ENCODE results near the gene TBC1D14. TPM values are rescaled to one million over a fixed set of nuclear protein-coding genes. Genes with fewer than 3 reads are reported as not detected.

TBC1D14 gene
- total RNA-seq, 1 experiment from 2014 or later = 35.2 TPM

- Histone ChIP-seq H3K27me3 (ENCODE audit: low read length) (no peaks in the 10 kb centered on the region), H3K4me2 (ENCODE audit: low read depth, low read length, poor library complexity, severe bottlenecking) (peak overlapping the region; percentile 75), H3K4me3 (ENCODE audit: low read length) (peak overlapping the region; percentile 94), H3K9me2 (replicated peaks; ENCODE audit: insufficient read depth, low read length) (no peaks in the 10 kb centered on the region), H3K27ac (ENCODE audit: low read length) (peak overlapping the region; percentile 79), H3K79me2 (ENCODE audit: low read length) (peaks cover 77% of the 10 kb centered on the region), H3K9me3 (ENCODE audit: low read length) (no peaks in the 10 kb centered on the region), H3K4me1 (ENCODE audit: low read length) (peaks cover 42% of the 10 kb centered on the region), H2AFZ (ENCODE audit: low read length) (no peak overlapping the region), H3K9ac (ENCODE audit: low read length) (peak overlapping the region; percentile 98), H3K36me3 (ENCODE audit: insufficient read depth, low read length) (0 out of 2 replicates have a peak, but pooled peaks cover 3% of the 10 kb centered on the region), H4K20me1 (ENCODE audit: insufficient read depth, low read depth, low read length) (peaks cover 28% of the 10 kb centered on the region)
- peak; percentile 92 for DNase-seq
Measured at GRCh38 chr4:7045961-7046921, 136.6 kb downstream of the TBC1D14 start.

DNA sequence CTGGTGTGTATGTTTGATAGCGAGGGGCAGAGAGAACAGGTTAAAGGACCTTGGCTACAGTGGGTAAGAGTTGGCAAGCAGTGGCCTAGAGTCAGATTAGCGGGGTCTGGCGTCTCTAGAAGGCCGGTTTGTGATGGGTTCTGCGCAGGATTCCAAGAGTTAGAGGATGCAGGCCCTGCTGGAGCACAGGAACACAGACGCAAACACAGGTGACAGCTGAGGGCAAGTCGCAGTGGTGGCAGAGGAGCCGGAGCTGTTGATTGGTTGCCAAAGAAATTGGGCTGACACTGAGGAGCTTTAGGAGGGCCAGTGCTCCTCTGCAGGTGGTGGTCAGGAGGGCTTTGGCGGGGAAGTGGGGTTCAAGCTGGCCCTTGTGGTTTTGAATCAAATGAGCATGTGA lies 137.3 kb downstream of the TBC1D14 start:
- no peaks in the 10 kb centered on the region for H3K9me3 ChIP-seq (ENCODE audit: low read length)
- peaks cover 28% of the 10 kb centered on the region for H4K20me1 ChIP-seq (ENCODE audit: insufficient read depth, low read depth, low read length)
- peaks cover 39% of the 10 kb centered on the region for H3K4me1 ChIP-seq (ENCODE audit: low read length)
- no peak overlapping the region for H2AFZ ChIP-seq (ENCODE audit: low read length)
- peak overlapping the region; percentile 75 for H3K4me2 ChIP-seq (ENCODE audit: low read depth, low read length, poor library complexity, severe bottlenecking)
- peaks cover 82% of the 10 kb centered on the region for H3K79me2 ChIP-seq (ENCODE audit: low read length)
- peak overlapping the region; percentile 98 for H3K9ac ChIP-seq (ENCODE audit: low read length)
- peak overlapping the region; percentile 94; the same call in 1 of the 2 replicates for H3K4me3 ChIP-seq (ENCODE audit: low read length)
- no peaks in the 10 kb centered on the region for H3K27me3 ChIP-seq (ENCODE audit: low read length)
- peak overlapping the region; percentile 79 for H3K27ac ChIP-seq (ENCODE audit: low read length)
- H3K36me3 ChIP-seq (ENCODE audit: insufficient read depth, low read length) = 0 out of 2 replicates have a peak, but pooled peaks cover 3% of the 10 kb centered on the region
- DNase-seq = no peak
- H3K9me2 ChIP-seq (replicated peaks; ENCODE audit: insufficient read depth, low read length) = no peaks in the 10 kb centered on the region

DNA sequence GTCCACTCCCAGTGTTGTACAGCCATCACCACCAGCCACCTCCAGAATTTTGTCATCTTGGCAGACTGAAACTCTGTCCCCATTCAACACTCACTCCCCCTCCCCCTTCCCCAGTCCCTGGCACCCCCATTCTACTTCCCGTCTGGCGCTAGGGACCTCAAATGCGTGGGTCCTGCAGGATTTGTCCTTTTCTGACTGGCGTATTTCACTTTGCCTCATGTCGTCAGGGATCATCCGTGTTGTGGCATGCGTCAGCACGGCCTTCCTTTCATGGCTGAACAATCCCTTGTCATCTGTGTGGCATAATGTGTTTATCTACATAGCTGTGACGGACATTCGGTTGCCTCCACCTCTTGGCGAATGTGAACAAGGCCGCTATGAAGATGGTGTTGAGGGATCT lies 139.0 kb downstream of the TBC1D14 start:
- no peaks in the 10 kb centered on the region for H3K9me3 ChIP-seq (ENCODE audit: low read length)
- H3K4me1 ChIP-seq (ENCODE audit: low read length) = peaks cover 31% of the 10 kb centered on the region
- H3K79me2 ChIP-seq (ENCODE audit: low read length) = peaks cover 87% of the 10 kb centered on the region
- H4K20me1 ChIP-seq (ENCODE audit: insufficient read depth, low read depth, low read length) = peaks cover 28% of the 10 kb centered on the region
- no peak overlapping the region for H3K9ac ChIP-seq (ENCODE audit: low read length)
- H3K4me3 ChIP-seq (ENCODE audit: low read length) = no peak overlapping the region
- H2AFZ ChIP-seq (ENCODE audit: low read length) = no peak overlapping the region
- no peak overlapping the region for H3K4me2 ChIP-seq (ENCODE audit: low read depth, low read length, poor library complexity, severe bottlenecking)
- no peaks in the 10 kb centered on the region for H3K9me2 ChIP-seq (replicated peaks; ENCODE audit: insufficient read depth, low read length)
- no peak for DNase-seq
- no peak overlapping the region for H3K27ac ChIP-seq (ENCODE audit: low read length)
- H3K36me3 ChIP-seq (ENCODE audit: insufficient read depth, low read length) = 0 out of 2 replicates have a peak, but pooled peaks cover 3% of the 10 kb centered on the region
- H3K27me3 ChIP-seq (ENCODE audit: low read length) = no peaks in the 10 kb centered on the region

- H3K36me3 ChIP-seq (ENCODE audit: insufficient read depth, low read length) = 0 out of 2 replicates have a peak, but pooled peaks cover 3% of the 10 kb centered on the region
- H3K4me3 ChIP-seq (ENCODE audit: low read length) = no peak overlapping the region
- no peak overlapping the region for H2AFZ ChIP-seq (ENCODE audit: low read length)
- H3K9ac ChIP-seq (ENCODE audit: low read length) = no peak overlapping the region
- no peak overlapping the region for H3K27ac ChIP-seq (ENCODE audit: low read length)
- DNase-seq = no peak
- no peaks in the 10 kb centered on the region for H3K9me2 ChIP-seq (replicated peaks; ENCODE audit: insufficient read depth, low read length)
- peaks cover 31% of the 10 kb centered on the region for H3K4me1 ChIP-seq (ENCODE audit: low read length)
- no peaks in the 10 kb centered on the region for H3K27me3 ChIP-seq (ENCODE audit: low read length)
- peaks cover 30% of the 10 kb centered on the region for H4K20me1 ChIP-seq (ENCODE audit: insufficient read depth, low read depth, low read length)
- peaks cover 86% of the 10 kb centered on the region for H3K79me2 ChIP-seq (ENCODE audit: low read length)
- no peaks in the 10 kb centered on the region for H3K9me3 ChIP-seq (ENCODE audit: low read length)
- H3K4me2 ChIP-seq (ENCODE audit: low read depth, low read length, poor library complexity, severe bottlenecking) = no peak overlapping the region
Measured at GRCh38 chr4:7049295-7049694, 139.7 kb downstream of the TBC1D14 start.

DNA sequence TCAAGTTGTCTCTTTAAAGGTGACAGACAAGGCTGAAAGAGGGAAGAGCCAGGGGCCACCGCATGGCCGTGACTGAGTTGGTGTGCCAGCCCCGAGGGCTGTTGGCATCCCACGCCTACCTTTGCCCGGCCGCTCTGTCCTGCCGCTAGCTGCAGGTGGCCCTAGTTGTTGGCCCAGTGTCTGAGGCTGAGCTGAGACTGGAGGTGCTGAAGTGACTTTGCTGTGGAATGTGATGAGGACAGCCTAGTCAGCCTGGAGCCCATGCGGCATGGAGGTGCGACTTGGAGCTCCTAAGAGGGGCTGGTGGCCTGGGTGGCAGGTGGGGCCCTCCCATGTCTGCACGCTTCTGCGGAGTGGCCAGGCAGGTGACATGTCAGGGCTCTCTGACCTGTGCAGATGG lies 140.1 kb downstream of the TBC1D14 start:
- no peaks in the 10 kb centered on the region for H3K27me3 ChIP-seq (ENCODE audit: low read length)
- H3K27ac ChIP-seq (ENCODE audit: low read length) = no peak overlapping the region
- H3K4me1 ChIP-seq (ENCODE audit: low read length) = peaks cover 31% of the 10 kb centered on the region
- no peak for DNase-seq
- no peaks in the 10 kb centered on the region for H3K9me3 ChIP-seq (ENCODE audit: low read length)
- H4K20me1 ChIP-seq (ENCODE audit: insufficient read depth, low read depth, low read length) = peaks cover 32% of the 10 kb centered on the region
- H3K9me2 ChIP-seq (replicated peaks; ENCODE audit: insufficient read depth, low read length) = no peaks in the 10 kb centered on the region
- H3K79me2 ChIP-seq (ENCODE audit: low read length) = peaks cover 82% of the 10 kb centered on the region
- no peak overlapping the region for H3K4me3 ChIP-seq (ENCODE audit: low read length)
- H3K36me3 ChIP-seq (ENCODE audit: insufficient read depth, low read length) = peaks cover 3% of the 10 kb centered on the region; the same call in 1 of the 2 replicates
- H3K4me2 ChIP-seq (ENCODE audit: low read depth, low read length, poor library complexity, severe bottlenecking) = no peak overlapping the region
- no peak overlapping the region for H2AFZ ChIP-seq (ENCODE audit: low read length)
- H3K9ac ChIP-seq (ENCODE audit: low read length) = no peak overlapping the region

- DNase-seq = no peak
- no peak overlapping the region for H2AFZ ChIP-seq (ENCODE audit: low read length)
- H3K9me3 ChIP-seq (ENCODE audit: low read length) = no peaks in the 10 kb centered on the region
- no peak overlapping the region for H3K9ac ChIP-seq (ENCODE audit: low read length)
- H3K27me3 ChIP-seq (ENCODE audit: low read length) = no peaks in the 10 kb centered on the region
- H3K4me1 ChIP-seq (ENCODE audit: low read length) = peaks cover 28% of the 10 kb centered on the region
- peaks cover 32% of the 10 kb centered on the region for H4K20me1 ChIP-seq (ENCODE audit: insufficient read depth, low read depth, low read length)
- no peaks in the 10 kb centered on the region for H3K9me2 ChIP-seq (replicated peaks; ENCODE audit: insufficient read depth, low read length)
- H3K36me3 ChIP-seq (ENCODE audit: insufficient read depth, low read length) = peaks cover 3% of the 10 kb centered on the region; the same call in 1 of the 2 replicates
- H3K4me3 ChIP-seq (ENCODE audit: low read length) = no peak overlapping the region
- no peak overlapping the region for H3K27ac ChIP-seq (ENCODE audit: low read length)
- H3K4me2 ChIP-seq (ENCODE audit: low read depth, low read length, poor library complexity, severe bottlenecking) = no peak overlapping the region
- peaks cover 73% of the 10 kb centered on the region for H3K79me2 ChIP-seq (ENCODE audit: low read length)
Measured at GRCh38 chr4:7050481-7051143, 141.0 kb downstream of the TBC1D14 start.

- no peaks in the 10 kb centered on the region for H3K9me3 ChIP-seq (ENCODE audit: low read length)
- peaks cover 23% of the 10 kb centered on the region for H3K4me1 ChIP-seq (ENCODE audit: low read length)
- no peak for DNase-seq
- H3K27ac ChIP-seq (ENCODE audit: low read length) = no peak overlapping the region
- H3K4me3 ChIP-seq (ENCODE audit: low read length) = no peak overlapping the region
- H3K4me2 ChIP-seq (ENCODE audit: low read depth, low read length, poor library complexity, severe bottlenecking) = no peak overlapping the region
- H3K27me3 ChIP-seq (ENCODE audit: low read length) = no peaks in the 10 kb centered on the region
- peaks cover 3% of the 10 kb centered on the region; the same call in 1 of the 2 replicates for H3K36me3 ChIP-seq (ENCODE audit: insufficient read depth, low read length)
- peaks cover 68% of the 10 kb centered on the region for H3K79me2 ChIP-seq (ENCODE audit: low read length)
- H2AFZ ChIP-seq (ENCODE audit: low read length) = no peak overlapping the region
- H4K20me1 ChIP-seq (ENCODE audit: insufficient read depth, low read depth, low read length) = peaks cover 32% of the 10 kb centered on the region
- no peak overlapping the region for H3K9ac ChIP-seq (ENCODE audit: low read length)
- H3K9me2 ChIP-seq (replicated peaks; ENCODE audit: insufficient read depth, low read length) = no peaks in the 10 kb centered on the region
Measured at GRCh38 chr4:7051144-7051495, 141.5 kb downstream of the TBC1D14 start.

DNA sequence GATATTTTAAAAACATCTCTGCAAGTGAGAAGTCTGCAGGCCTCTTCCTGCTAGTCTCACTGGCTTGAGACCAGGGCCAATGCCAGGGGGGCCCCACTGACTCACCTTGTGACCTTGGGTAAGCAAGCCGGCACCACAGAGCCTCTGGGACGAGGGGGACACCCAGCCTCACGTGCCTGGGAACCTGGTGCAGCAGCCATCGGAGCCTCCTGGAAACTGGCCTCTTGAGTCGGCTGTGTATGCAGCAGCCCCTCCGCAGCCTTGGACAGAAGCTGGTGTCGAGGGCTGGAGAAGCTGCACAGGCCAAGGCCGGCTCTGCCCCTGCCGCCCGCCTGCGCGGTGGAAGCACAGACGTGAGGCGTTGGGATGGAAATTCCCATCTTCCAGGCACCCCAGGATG lies 142.3 kb downstream of the TBC1D14 start:
- Histone ChIP-seq H4K20me1 (ENCODE audit: insufficient read depth, low read depth, low read length) (peaks cover 24% of the 10 kb centered on the region), H3K36me3 (ENCODE audit: insufficient read depth, low read length) (peaks cover 3% of the 10 kb centered on the region; the same call in 1 of the 2 replicates), H3K4me2 (ENCODE audit: low read depth, low read length, poor library complexity, severe bottlenecking) (no peak overlapping the region), H3K9me2 (replicated peaks; ENCODE audit: insufficient read depth, low read length) (no peaks in the 10 kb centered on the region), H3K79me2 (ENCODE audit: low read length) (peaks cover 60% of the 10 kb centered on the region), H3K27ac (ENCODE audit: low read length) (no peak overlapping the region), H3K4me3 (ENCODE audit: low read length) (no peak overlapping the region), H3K9ac (ENCODE audit: low read length) (no peak overlapping the region), H2AFZ (ENCODE audit: low read length) (no peak overlapping the region), H3K9me3 (ENCODE audit: low read length) (no peaks in the 10 kb centered on the region), H3K27me3 (ENCODE audit: low read length) (no peaks in the 10 kb centered on the region), H3K4me1 (ENCODE audit: low read length) (peaks cover 15% of the 10 kb centered on the region)
- DNase-seq = no peak

Data from Karpas-422 (cell line).